AG09309 (cell line): ENCODE results near the gene HLCS.

ENCODE experiments used
- DNase-seq: peaks from one replicate; pipeline ENCODE4 v3.0.0-alpha.2; 2010; ENCODE audit warnings: low read depth
- H3K4me3 ChIP-seq: 2 replicates; pipeline ENCODE4 v1.5.1; 2011; ENCODE audit warnings: mild to moderate bottlenecking, low read depth, low read length, moderate library complexity; ENCODE audit not compliant: control insufficient read depth
- CTCF ChIP-seq: IDR thresholded peaks from 2 replicates; pipeline ENCODE4 v1.5.1; 2011; ENCODE audit warnings: mild to moderate bottlenecking, low read depth, low read length, inconsistent platforms; ENCODE audit not compliant: insufficient read depth, control insufficient read depth; ENCODE audit errors: missing control alignments

HLCS gene

GRCh38 chr21:36927719-36928117 lies 38.8 kb downstream of the HLCS start:
- no peak overlapping the region for H3K4me3 ChIP-seq
- peak; percentile 94 for TF ChIP-seq CTCF
- DNase-seq, result peak; percentile 90

DNA sequence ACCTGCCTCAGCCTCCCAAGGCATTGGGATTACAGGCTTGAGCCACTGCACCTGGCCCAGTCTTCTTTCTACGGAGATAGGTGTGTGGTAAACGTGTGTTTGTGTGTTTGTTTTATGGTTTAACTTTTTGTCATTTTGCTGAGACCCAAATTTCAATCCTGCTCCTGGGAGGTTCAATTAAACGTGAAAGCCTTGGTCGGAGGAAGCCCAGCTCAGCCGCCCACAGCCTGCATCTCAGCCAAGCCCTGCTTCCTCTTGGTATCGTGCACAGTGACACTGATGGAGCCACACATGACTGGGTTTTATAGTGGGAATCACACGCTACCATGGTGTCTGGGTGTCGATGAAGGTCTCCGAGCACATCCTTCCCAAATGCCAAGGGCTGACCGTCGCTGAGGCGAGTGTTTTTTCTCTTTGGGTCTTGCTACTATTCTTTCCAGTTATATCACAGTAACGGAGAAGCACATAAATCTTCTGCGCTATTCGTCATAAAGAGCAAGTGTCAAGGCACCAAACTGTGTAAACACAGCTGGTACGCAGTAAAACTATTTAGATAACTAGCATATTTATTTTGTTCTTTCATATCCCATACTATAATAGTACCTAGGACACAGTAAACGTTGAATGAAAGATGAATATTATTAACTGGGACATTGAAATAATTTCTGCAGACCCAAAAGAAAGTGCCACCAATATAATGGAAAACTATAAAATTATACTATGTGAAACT lies 39.3 kb downstream of the HLCS start:
- no peak overlapping the region for H3K4me3 ChIP-seq
- DNase-seq, result no peak
- no peak for TF ChIP-seq CTCF

- DNase-seq, result no peak
- no peak overlapping the region for H3K4me3 ChIP-seq
- TF ChIP-seq CTCF, result no peak
Measured at GRCh38 chr21:36923270-36923669, 43.2 kb downstream of the HLCS start.

DNA sequence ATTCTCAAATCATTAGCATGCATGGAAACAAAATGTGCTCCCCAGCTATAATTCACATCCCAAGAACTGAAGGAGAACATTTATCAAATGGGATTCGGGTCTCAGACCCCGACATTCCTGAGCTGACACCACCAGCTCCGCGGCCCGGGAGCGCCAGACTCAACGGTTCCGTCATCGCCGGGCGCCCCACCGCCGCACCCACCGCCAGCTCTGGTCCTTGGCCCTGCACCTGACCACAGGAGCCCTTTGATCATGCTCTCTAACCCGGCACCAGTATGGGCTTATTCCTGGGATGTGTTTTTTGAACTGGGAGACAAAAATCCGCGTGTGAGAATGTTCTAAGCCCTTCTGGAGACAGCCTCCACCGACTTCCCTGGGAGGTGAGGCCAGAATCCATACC lies 43.6 kb downstream of the HLCS start:
- no peak overlapping the region for H3K4me3 ChIP-seq
- DNase-seq, result no peak
- no peak for TF ChIP-seq CTCF

DNA sequence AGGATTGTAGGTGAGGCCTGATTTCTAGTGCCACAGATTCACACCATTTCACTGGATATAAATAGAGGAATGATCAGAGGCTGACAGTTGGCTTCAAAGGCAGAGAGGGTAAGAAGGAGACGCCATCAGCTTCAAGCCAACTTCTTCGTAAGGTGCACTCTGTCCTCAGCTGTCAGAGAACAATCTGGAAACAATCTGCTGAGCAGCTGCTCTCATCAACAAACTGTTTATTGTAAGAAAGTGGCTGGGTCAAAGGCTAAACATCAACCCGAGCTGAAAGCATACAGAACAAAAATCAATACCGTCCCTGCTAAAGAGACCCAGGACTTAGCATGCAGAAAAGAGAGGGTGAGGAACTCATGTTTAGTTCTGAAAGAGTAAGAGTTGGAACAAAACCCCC lies 48.2 kb downstream of the HLCS start:
- TF ChIP-seq CTCF, result no peak
- no peak overlapping the region for H3K4me3 ChIP-seq
- no peak for DNase-seq

DNA sequence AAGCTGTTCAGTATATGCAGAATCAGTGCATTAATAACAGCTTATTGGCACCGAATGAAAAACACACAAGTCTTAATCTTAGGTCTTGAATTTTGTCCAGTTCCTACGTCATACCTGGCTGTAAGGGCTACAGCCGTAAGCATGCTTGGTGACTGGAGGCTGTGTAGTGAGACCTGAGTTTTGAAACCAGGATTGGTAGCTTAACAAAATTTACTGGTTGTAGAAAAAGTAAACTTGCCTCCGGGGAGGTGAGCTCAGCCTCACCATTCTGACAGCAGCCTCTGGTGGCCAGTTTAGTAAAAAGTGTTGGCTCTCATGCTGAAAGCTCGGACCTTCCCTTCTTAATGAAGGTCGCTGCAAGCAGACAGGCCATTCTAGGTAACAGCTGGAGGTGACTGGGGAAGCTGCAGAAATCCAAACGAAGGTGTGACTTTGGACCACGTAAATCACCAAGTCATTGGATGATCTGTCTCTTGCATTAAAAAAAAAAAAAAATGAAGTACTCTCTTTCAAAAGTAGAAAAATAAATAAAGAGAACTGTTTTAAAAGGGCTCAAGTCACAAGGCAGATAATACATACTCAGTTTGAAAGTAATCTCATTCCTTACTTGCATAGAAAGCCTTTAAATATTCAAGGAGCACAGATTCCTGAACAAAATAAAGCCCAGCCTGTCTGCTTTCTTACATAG lies 48.9 kb downstream of the HLCS start:
- peak; percentile 83 for TF ChIP-seq CTCF
- DNase-seq, result no peak
- H3K4me3 ChIP-seq, result no peak overlapping the region

DNA sequence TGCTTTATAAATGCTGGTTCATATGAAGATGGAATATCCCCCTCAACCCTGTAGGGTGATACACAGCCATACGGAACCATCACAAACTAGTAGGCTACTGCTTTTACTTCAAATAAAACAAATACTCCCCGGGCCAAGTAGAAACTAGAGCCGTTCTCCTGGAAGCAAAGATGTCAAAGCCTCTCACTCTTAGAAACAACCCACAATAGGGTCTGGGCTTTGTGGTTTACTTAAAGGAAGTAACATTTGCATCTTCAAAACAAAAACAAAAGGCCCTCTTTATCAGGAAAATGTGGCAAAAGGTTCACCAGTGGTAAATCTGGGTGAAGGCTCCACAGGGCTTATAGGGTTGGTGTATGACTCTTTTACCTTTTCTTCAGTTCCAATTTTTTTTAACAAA lies 49.8 kb downstream of the HLCS start:
- no peak for TF ChIP-seq CTCF
- H3K4me3 ChIP-seq, result no peak overlapping the region
- DNase-seq, result no peak
